HG03558 (cell line): Measurements from ENCODE around the gene OPCML.

ENCODE experiments used
- ATAC-seq: cut with Tn5 transposase; IDR thresholded peaks from one replicate; pipeline ENCODE4 v1.9.1; 2021; ENCODE audit warnings: moderate number of reproducible peaks; ENCODE audit not compliant: unreplicated experiment; ENCODE audit errors: extremely low read depth

The OPCML gene

GRCh38 chr11:132976115-132976514 is 556.2 kb downstream of the OPCML start:
- ATAC-seq, result no peak

- ATAC-seq, result no peak
Measured at GRCh38 chr11:132973686-132974085, 558.6 kb downstream of the OPCML start.

- no peak for ATAC-seq
Measured at GRCh38 chr11:132972565-132972964, 559.7 kb downstream of the OPCML start.

- no peak for ATAC-seq
Measured at GRCh38 chr11:132971351-132971750, 561.0 kb downstream of the OPCML start.

GRCh38 chr11:132969892-132970291 is 562.4 kb downstream of the OPCML start:
- no peak for ATAC-seq

- ATAC-seq, result no peak
Measured at GRCh38 chr11:132962041-132962440, 570.3 kb downstream of the OPCML start.

- no peak for ATAC-seq
Measured at GRCh38 chr11:132961453-132961852, 570.8 kb downstream of the OPCML start.

GRCh38 chr11:132960273-132961078 is 571.8 kb downstream of the OPCML start:
- no peak for ATAC-seq

GRCh38 chr11:132959693-132960092 is 572.6 kb downstream of the OPCML start:
- ATAC-seq, result no peak

- no peak for ATAC-seq
Measured at GRCh38 chr11:132957881-132958280, 574.4 kb downstream of the OPCML start.

GRCh38 chr11:132948252-132948651 is 584.0 kb downstream of the OPCML start:
- ATAC-seq, result no peak

GRCh38 chr11:132944569-132944944 is 587.7 kb downstream of the OPCML start:
- ATAC-seq, result no peak

- ATAC-seq, result no peak
Measured at GRCh38 chr11:132943706-132944568, 588.4 kb downstream of the OPCML start.

GRCh38 chr11:132943357-132943705 is 589.0 kb downstream of the OPCML start:
- no peak for ATAC-seq

- ATAC-seq, result no peak
Measured at GRCh38 chr11:132942611-132943356, 589.5 kb downstream of the OPCML start.

- no peak for ATAC-seq
Measured at GRCh38 chr11:132941761-132942160, 590.5 kb downstream of the OPCML start.

GRCh38 chr11:132941024-132941646 is 591.2 kb downstream of the OPCML start:
- ATAC-seq, result no peak

- ATAC-seq, result no peak
Measured at GRCh38 chr11:132937016-132937415, 595.3 kb downstream of the OPCML start.

- ATAC-seq, result no peak
Measured at GRCh38 chr11:132935383-132935782, 596.9 kb downstream of the OPCML start.

- no peak for ATAC-seq
Measured at GRCh38 chr11:132933703-132934102, 598.6 kb downstream of the OPCML start.
